K562 (cell line): ENCODE measurements around the gene LIMS2.

Experiments
- ELF1 ChIP-seq: fragments of 200-800 bp; sonication (Bioruptor generic); IDR thresholded peaks from 2 replicates; pipeline ENCODE4 v1.6.1; 2016; ENCODE audit warnings: missing genetic modification characterization, missing compliant biosample characterization
- EP400 ChIP-seq: fragments of 450-650 bp; IDR thresholded peaks from 2 replicates; pipeline ENCODE4 v1.6.1; 2017; ENCODE audit warnings: antibody characterized with exemption, mild to moderate bottlenecking, moderate library complexity
- TF ChIP-seq, protein P1 (sequence below): fragments of 450-650 bp; formaldehyde crosslinking; IDR thresholded peaks from 2 replicates; pipeline ENCODE4 v1.4.0; 2020; ENCODE audit warnings: mild to moderate bottlenecking, mixed read lengths
- TF ChIP-seq, protein P2 (sequence below): fragments of 200-800 bp; sonication (Bioruptor generic); IDR thresholded peaks from 2 replicates; pipeline ENCODE4 v1.6.1; 2016; ENCODE audit warnings: missing genetic modification characterization, missing compliant biosample characterization

DNA sequence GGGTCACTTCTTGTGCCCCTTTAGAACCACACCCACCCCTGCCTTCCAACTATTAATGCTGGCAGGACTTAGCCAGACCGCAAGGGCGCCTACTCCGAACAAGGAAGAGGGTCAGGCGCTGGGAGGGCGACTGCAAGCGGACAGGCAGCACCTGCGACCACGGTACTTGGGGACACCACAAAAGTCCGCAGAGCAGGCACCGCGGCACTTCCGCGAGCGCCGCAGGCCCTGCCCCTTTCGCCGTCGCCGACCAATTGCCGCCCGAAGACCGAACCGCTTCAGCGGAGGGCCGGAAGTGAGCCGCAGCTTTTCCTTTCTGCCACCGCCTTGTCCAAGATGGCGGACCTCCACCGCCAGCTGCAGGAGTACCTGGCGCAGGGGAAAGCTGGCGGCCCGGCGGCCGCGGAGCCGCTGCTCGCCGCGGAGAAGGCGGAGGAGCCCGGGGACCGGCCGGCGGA, 25.9 kb upstream of the LIMS2 start, which contains the start of gene SFT2D3:
- TF ChIP-seq, protein P1, sequence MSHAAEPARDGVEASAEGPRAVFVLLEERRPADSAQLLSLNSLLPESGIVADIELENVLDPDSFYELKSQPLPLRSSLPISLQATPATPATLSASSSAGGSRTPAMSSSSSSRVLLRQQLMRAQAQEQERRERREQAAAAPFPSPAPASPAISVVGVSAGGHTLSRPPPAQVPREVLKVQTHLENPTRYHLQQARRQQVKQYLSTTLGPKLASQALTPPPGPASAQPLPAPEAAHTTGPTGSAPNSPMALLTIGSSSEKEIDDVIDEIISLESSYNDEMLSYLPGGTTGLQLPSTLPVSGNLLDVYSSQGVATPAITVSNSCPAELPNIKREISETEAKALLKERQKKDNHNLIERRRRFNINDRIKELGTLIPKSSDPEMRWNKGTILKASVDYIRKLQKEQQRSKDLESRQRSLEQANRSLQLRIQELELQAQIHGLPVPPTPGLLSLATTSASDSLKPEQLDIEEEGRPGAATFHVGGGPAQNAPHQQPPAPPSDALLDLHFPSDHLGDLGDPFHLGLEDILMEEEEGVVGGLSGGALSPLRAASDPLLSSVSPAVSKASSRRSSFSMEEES (CRISPR knock-in tag) = no peak
- TF ChIP-seq EP400 (peak; percentile 81), ELF1 (tag) (peak; percentile 96)
- TF ChIP-seq, protein P2, sequence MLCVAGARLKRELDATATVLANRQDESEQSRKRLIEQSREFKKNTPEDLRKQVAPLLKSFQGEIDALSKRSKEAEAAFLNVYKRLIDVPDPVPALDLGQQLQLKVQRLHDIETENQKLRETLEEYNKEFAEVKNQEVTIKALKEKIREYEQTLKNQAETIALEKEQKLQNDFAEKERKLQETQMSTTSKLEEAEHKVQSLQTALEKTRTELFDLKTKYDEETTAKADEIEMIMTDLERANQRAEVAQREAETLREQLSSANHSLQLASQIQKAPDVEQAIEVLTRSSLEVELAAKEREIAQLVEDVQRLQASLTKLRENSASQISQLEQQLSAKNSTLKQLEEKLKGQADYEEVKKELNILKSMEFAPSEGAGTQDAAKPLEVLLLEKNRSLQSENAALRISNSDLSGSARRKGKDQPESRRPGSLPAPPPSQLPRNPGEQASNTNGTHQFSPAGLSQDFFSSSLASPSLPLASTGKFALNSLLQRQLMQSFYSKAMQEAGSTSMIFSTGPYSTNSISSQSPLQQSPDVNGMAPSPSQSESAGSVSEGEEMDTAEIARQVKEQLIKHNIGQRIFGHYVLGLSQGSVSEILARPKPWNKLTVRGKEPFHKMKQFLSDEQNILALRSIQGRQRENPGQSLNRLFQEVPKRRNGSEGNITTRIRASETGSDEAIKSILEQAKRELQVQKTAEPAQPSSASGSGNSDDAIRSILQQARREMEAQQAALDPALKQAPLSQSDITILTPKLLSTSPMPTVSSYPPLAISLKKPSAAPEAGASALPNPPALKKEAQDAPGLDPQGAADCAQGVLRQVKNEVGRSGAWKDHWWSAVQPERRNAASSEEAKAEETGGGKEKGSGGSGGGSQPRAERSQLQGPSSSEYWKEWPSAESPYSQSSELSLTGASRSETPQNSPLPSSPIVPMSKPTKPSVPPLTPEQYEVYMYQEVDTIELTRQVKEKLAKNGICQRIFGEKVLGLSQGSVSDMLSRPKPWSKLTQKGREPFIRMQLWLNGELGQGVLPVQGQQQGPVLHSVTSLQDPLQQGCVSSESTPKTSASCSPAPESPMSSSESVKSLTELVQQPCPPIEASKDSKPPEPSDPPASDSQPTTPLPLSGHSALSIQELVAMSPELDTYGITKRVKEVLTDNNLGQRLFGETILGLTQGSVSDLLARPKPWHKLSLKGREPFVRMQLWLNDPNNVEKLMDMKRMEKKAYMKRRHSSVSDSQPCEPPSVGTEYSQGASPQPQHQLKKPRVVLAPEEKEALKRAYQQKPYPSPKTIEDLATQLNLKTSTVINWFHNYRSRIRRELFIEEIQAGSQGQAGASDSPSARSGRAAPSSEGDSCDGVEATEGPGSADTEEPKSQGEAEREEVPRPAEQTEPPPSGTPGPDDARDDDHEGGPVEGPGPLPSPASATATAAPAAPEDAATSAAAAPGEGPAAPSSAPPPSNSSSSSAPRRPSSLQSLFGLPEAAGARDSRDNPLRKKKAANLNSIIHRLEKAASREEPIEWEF (CRISPR knock-in tag) = no peak
